HG03521 (cell line): ENCODE data around the gene DCST1.

Experiments
- ATAC-seq: cut with Tn5 transposase; IDR thresholded peaks from one replicate; pipeline ENCODE4 v1.9.1; 2021; ENCODE audit warnings: mild to moderate bottlenecking, moderate library complexity; ENCODE audit not compliant: unreplicated experiment

The DCST1 gene

GRCh38 chr1:155070721-155071569, 37.3 kb downstream of the DCST1 start:
- ATAC-seq = no peak

DNA sequence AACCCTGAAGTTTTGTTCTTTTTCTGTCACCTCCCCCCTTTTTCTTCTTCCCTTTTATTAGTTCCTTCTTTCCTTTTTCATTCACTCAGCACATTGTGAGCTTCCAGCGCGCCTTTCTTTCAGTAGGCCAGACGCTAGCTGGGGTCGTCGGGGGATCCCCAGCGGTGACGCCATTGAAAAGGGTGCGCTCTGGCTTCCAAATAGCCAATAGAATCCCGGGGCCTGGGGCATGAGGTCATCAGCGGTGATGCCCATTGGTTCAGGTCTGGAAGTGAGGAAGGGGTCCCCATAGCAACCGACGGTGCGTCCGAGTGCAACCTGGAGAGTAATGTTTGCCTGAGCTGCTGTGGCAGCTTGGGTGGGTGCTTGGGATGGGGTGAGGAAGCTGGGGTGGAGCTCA, 38.1 kb downstream of the DCST1 start:
- ATAC-seq = no peak

DNA sequence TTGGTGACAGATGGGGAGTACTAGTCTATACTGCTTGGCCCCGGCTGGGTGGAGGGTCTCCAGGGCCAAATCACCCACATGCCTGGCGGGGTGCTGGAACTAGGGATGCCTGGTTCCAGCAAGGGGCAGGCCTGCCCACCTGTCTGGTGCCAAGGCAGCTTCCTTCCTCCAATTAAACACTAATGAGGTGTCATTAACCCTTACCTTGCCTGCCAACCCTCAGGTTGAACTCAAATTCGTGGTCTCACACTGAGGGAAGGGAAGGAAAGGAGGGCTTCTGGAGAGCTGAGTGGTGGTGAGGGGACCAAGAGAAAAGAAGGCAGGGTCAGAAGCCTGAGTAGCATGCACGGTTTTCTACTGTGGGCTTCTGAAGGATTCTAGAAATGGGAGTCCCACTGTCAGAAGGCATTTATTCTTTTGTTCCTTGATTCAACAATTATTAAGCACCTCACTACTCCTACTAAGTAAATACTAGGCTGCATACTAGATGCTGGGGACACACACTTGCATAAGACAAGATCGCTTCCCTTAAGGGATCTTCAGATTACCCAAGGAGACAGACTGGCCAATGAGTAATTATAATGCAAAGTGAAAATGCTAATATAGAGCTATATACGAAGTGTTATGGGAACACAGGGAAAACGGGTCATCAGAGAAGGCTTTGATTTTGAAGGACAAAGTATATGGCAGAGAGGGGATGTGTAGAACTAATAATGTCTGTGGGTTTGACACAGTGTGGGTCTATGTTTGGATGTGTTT, 39.1 kb downstream of the DCST1 start:
- ATAC-seq = no peak

GRCh38 chr1:155073377-155074242, 40.0 kb downstream of the DCST1 start:
- ATAC-seq = no peak

DNA sequence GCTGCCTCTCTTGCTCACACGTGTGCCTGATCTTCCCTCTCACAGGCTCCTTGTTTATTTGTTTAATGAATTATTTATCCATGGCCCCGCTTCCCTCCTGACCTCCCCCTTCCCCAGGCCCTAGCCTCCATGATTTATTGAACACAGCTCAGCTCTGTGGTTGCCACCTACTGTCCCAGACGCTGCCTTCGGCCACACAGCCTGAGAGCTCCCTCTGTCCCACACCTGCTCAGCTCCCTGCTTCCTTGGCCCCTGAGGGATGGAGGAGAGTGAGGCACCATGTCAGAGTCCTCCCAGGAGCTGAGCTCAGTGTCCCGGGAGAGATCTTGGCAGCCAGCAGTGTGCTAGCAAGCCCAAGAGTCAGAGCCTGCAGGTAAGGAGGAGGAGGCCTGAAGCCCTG, 41.9 kb downstream of the DCST1 start:
- no peak for ATAC-seq

DNA sequence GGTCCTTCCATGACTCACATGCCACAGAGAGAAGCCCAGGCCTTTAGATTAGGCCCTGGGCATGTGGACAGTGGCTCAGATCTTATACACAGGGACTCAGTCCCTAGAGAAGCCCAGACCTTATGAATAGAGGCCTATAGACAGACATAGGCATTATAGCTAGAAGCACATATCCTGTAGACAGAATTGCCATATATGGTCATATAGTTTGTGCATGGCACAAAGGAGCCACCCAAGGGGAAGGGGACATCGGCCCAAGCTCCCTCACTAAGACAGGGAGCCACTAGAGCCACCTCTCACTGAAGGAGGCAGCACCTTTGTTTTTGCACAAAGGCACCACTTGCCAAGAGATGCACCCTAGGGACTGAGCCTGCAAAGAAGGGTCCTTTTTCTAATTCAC, 42.7 kb downstream of the DCST1 start:
- ATAC-seq = no peak

DNA sequence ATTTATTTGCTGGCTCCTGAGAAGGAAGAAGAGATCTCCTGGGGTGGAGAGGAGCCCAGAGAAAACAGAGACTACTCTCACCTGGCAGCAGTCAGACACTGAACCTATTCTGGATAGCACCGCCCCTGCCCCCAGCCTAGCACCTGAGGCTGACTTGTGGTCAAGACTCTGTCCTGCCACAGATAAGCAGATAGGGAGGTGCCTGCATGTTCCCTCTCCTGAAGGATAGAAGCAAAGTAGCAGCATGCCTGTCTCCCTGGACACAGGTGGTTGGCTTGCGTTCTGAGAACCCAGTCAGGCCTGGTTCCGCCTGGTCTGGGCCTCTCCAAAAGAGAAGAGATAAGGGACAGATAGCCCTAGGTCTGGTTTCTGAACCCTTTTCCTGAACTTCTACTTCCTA, 43.7 kb downstream of the DCST1 start:
- no peak for ATAC-seq

GRCh38 chr1:155077758-155078445, 44.3 kb downstream of the DCST1 start:
- ATAC-seq = no peak

- ATAC-seq = no peak
These were observed 45.0 kb downstream of the DCST1 start, which contains the start of gene EFNA3 for GRCh38 chr1:155078469-155079209. Gene EFNA3 (plus strand): TSS chr1:155078837. CDS start chr1:155078942, 105 bp downstream.

DNA sequence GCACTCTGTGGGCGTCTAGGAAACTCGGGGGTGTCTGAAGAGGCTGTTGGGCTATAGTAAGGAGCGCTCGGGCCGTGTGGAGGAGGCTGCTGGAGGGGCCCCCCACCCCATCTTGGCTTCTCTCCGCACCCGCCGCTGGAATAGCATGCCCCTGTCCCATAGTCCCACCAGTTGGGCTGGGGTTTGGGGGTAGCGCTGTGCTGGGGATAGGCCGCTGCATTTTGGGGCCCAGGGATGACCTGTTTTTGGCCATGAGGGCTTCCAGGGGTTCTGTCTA, 45.5 kb downstream of the DCST1 start:
- no peak for ATAC-seq

GRCh38 chr1:155079487-155080311, 46.1 kb downstream of the DCST1 start:
- no peak for ATAC-seq

DNA sequence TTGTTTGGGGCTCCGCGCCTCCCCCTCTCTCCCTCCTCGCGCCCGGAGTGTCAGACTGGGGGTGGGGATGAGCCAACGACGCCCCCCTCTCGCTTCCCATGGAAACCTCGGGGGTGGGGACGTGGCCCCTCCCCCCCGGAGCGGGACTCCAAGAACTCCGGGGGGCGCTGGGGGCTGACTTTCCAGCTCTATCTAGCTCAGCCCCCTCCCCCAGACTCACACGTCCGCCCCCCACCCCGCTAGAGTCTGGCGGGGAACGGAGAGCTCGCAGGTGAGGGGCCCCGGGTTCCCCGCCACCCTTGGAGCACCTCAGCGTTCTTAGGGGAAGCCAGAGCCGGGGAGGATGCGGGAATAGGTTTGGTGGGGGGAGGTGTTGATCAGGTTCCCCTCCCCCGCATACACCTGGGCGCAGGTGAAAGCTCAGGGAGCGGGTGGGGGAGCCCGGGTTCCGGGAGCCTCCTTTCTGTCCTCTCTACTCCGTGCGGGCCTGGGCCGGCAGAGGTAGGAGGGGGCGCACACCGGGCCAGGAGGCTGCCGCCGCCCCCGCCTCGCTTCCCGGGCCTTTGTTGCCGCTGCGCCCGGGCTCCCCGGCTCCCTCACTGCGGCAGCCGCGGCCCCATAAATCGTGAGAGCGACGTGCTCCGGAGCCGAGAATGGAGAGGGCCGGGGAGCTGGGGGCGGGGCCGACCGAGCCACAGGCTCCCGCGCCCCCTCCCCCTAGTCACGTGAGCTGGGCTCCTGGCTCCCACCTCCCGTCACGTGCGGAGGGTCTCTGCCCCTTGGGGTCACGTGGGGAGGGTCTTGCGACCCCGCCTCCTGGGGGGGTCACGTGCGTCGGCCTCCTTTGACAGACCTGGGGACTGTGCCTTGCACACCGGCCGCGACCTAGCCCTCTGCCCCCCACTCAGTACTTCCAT, 46.9 kb downstream of the DCST1 start:
- no peak for ATAC-seq

DNA sequence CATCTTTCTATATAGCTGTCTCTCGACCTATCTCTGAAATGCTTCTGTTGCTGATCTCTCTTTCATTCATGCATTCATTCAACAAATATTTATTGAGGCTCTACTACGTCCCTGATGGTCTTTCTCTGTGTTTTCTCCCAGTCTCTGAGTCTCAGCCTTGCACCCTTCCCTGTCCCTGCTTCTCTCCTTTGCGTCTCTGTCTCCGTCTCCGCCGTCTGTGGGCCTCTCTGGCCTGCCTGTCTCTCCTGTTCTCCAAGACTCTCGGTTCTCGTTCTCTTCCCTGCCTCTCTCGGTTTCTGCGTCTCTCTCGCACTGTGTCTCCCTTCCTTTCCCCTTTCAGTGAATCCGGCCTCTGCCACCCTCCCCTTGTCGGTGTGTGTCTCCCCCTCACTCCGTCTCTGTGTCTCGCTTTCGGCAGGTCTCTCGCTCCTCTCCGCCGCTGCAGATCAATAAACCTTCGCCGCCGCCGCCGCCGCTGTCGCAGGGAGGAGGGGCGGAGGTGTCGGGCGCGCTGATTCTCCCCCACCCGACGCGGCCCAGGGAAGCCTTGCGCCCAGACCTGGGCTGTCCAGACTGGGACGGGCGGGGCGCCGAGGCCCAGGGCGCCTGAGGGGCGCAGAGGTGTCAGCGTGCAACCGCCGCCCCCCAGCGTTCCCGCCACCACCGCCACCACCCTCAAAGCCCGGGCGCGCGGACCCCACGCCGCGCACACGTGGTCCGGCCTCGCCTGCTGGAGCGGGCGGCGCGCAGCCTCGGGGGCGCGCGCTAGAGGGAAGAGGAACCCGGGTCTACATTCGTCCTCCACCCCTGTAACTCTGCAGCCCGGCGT, 48.1 kb downstream of the DCST1 start:
- no peak for ATAC-seq

GRCh38 chr1:155082301-155083051, 48.9 kb downstream of the DCST1 start:
- ATAC-seq = no peak

- no peak for ATAC-seq
These were observed 49.5 kb downstream of the DCST1 start for GRCh38 chr1:155083052-155083541.
